K562 (cell line): Measurements from ENCODE around the gene SOX11.

Source experiments
- CBFB ChIP-seq: sonication (generic); formaldehyde crosslinking; IDR thresholded peaks from 2 replicates; pipeline ENCODE4 v1.4.0; 2020; ENCODE audit warnings: mild to moderate bottlenecking, missing genetic modification reagents
- COPS2 ChIP-seq: fragments of 450-650 bp; conservative IDR thresholded peaks from 2 replicates; pipeline ENCODE4 v1.6.1; 2016; ENCODE audit warnings: mild to moderate bottlenecking, moderate library complexity
- CTCF ChIP-seq, 3 experiments: IDR thresholded peaks in 2 of 3; conservative IDR thresholded peaks in 1 of 3; 2 replicates each; pipeline ENCODE4 v1.5.1; 2011 to 2012; ENCODE audit warnings: low read length in 3 of 3, mild to moderate bottlenecking in 3 of 3, control low read depth in 2 of 3, improper control_type of control experiment in 1 of 3, inconsistent platforms in 1 of 3, low read depth in 1 of 3, mixed read lengths in 1 of 3, moderate library complexity in 1 of 3; ENCODE audit not compliant: insufficient read depth in 2 of 3
- EZH2 ChIP-seq: IDR thresholded peaks from 2 replicates; pipeline ENCODE4 v1.6.1; 2012; ENCODE audit warnings: low read depth, mild to moderate bottlenecking, inconsistent platforms, low read length, borderline replicate concordance
- FOSL1 ChIP-seq: fragments of 200-800 bp; sonication (Bioruptor generic); conservative IDR thresholded peaks from 2 replicates; pipeline ENCODE4 v1.6.1; 2016; ENCODE audit warnings: missing genetic modification characterization, missing compliant biosample characterization
- FOXM1 ChIP-seq, 2 experiments: fragments of 450-650 bp in 1 of 2; sonication (generic) in 1 of 2; formaldehyde crosslinking in 1 of 2; IDR thresholded peaks; 2 replicates each; pipeline versions ENCODE4 v1.6.1 to v1.9.0; 2017 to 2022; ENCODE audit warnings: low read depth in 2 of 2, mild to moderate bottlenecking in 2 of 2, missing genetic modification reagents in 1 of 2, moderate library complexity in 1 of 2
- GATAD2B ChIP-seq: fragments of 450-650 bp; IDR thresholded peaks from 2 replicates; pipeline ENCODE4 v1.6.1; 2017; ENCODE audit warnings: mild to moderate bottlenecking, borderline replicate concordance
- HNRNPK ChIP-seq: fragments of 200-400 bp; formaldehyde crosslinking; IDR thresholded peaks from one replicate; pipeline ENCODE4 v1.6.1; 2018; ENCODE audit warnings: mild to moderate bottlenecking, low read depth, low read length; ENCODE audit not compliant: poor library complexity, severe bottlenecking
- JUN ChIP-seq, 2 experiments: sonication (generic) in 1 of 2; formaldehyde crosslinking in 1 of 2; IDR thresholded peaks; 2 replicates each; pipeline versions ENCODE4 v1.6.1 to v1.8.0; 2012 to 2022; ENCODE audit warnings: borderline replicate concordance in 2 of 2, mild to moderate bottlenecking in 2 of 2, improper control_type of control experiment in 1 of 2, low read depth in 1 of 2, low read length in 1 of 2, missing genetic modification reagents in 1 of 2
- RAD21 ChIP-seq, 2 experiments: fragments of 250-450 bp in 1 of 2; fragments of 450-650 bp in 1 of 2; sonication (Bioruptor Pico) in 1 of 2; formaldehyde crosslinking in 1 of 2; IDR thresholded peaks in 1 of 2; conservative IDR thresholded peaks in 1 of 2; 2 replicates each; pipeline versions ENCODE4 v1.4.0 to v1.8.0; 2020 to 2022; ENCODE audit warnings: mild to moderate bottlenecking in 2 of 2, moderate library complexity in 1 of 2
- REST ChIP-seq, 2 experiments: fragments of 450-650 bp; formaldehyde crosslinking in 1 of 2; IDR thresholded peaks; 2 replicates each; pipeline versions ENCODE4 v1.4.0 to v1.6.1; 2014 to 2020; ENCODE audit warnings: mild to moderate bottlenecking in 2 of 2, borderline replicate concordance in 1 of 2, low read depth in 1 of 2
- USF2 ChIP-seq: sonication (generic); formaldehyde crosslinking; IDR thresholded peaks from 2 replicates; pipeline ENCODE4 v1.5.0; 2020; ENCODE audit warnings: missing genetic modification reagents
- ZBTB9 ChIP-seq: fragments of 450-650 bp; formaldehyde crosslinking; IDR thresholded peaks from 2 replicates; pipeline ENCODE4 v1.4.0; 2020; ENCODE audit warnings: mild to moderate bottlenecking, moderate library complexity

- TF ChIP-seq EZH2, result no peak
- no peak for TF ChIP-seq CTCF (IDR thresholded peaks at IDR 0.05 in 2 of 3, conservative IDR thresholded peaks at IDR 0.05 in 1 of 3; ENCODE audit: insufficient read depth in 2 of 3, low read depth in 1 of 3, low read length in 3 of 3)
- no peak for TF ChIP-seq HNRNPK
- no peak for TF ChIP-seq COPS2
- no peak for TF ChIP-seq GATAD2B
- TF ChIP-seq CBFB (CRISPR knock-in tag), result no peak
- TF ChIP-seq RAD21 (CRISPR knock-in tag; conservative IDR thresholded peaks at IDR 0.05 in 1 of 2, IDR thresholded peaks at IDR 0.05 in 1 of 2), result no peak
- TF ChIP-seq JUN (IDR thresholded peaks at IDR 0.05; ENCODE audit: borderline replicate concordance, low read depth, low read length), result no peak
- TF ChIP-seq JUN (CRISPR knock-in tag; IDR thresholded peaks at IDR 0.05; ENCODE audit: borderline replicate concordance), result no peak
- TF ChIP-seq FOSL1 (tag), result no peak
- TF ChIP-seq REST (IDR thresholded peaks at IDR 0.05; ENCODE audit: borderline replicate concordance), result no peak
- TF ChIP-seq REST (CRISPR knock-in tag; IDR thresholded peaks at IDR 0.05; ENCODE audit: low read depth), result no peak
- TF ChIP-seq FOXM1 (IDR thresholded peaks at IDR 0.05; ENCODE audit: low read depth), result no peak
- TF ChIP-seq FOXM1 (CRISPR knock-in tag; IDR thresholded peaks at IDR 0.05; ENCODE audit: low read depth), result no peak
- TF ChIP-seq USF2 (CRISPR knock-in tag), result no peak
- TF ChIP-seq ZBTB9 (CRISPR knock-in tag), result no peak
Observed at GRCh38 chr2:5673145-5674025, 18.8 kb upstream of the SOX11 start.
